HepG2 (cell line): ENCODE data around the gene ABCA3. TPM values are rescaled to one million over a fixed set of nuclear protein-coding genes. Genes with fewer than 3 reads are reported as not detected.
A peak's percentile ranks its signal among the peaks of the same experiment; 100 is the strongest.

Experiments
- FOXA3 ChIP-seq: IDR thresholded peaks from 2 replicates; pipeline ENCODE4 v1.6.1; 2016; ENCODE audit warnings: missing genetic modification reagents, missing compliant biosample characterization
- IRF1 ChIP-seq: sonication (generic); formaldehyde crosslinking; IDR thresholded peaks from 2 replicates; pipeline ENCODE4 v1.4.0; 2020; ENCODE audit warnings: low read depth, mild to moderate bottlenecking, missing genetic modification reagents
- MBNL3 ChIP-seq: fragments of 250-450 bp; sonication (Bioruptor Pico); conservative IDR thresholded peaks from 2 replicates; pipeline ENCODE4 v1.8.0; 2022; ENCODE audit warnings: mild to moderate bottlenecking, inconsistent platforms
- MTA3 ChIP-seq: sonication (generic); formaldehyde crosslinking; IDR thresholded peaks from 2 replicates; pipeline ENCODE4 v1.4.0; 2020; ENCODE audit warnings: missing genetic modification reagents
- NRL ChIP-seq: sonication (generic); formaldehyde crosslinking; IDR thresholded peaks from 2 replicates; pipeline ENCODE4 v1.5.0; 2020; ENCODE audit warnings: missing genetic modification reagents, mild to moderate bottlenecking, moderate library complexity, borderline replicate concordance
- RARG ChIP-seq: sonication (generic); formaldehyde crosslinking; IDR thresholded peaks from 2 replicates; pipeline ENCODE4 v1.4.0; 2020; ENCODE audit warnings: low read depth, mild to moderate bottlenecking, missing genetic modification reagents
- SMAD1 ChIP-seq: sonication (generic); formaldehyde crosslinking; IDR thresholded peaks from 2 replicates; pipeline ENCODE4 v1.4.0; 2020; ENCODE audit warnings: missing genetic modification reagents, low read depth, mild to moderate bottlenecking, borderline replicate concordance
- TEF ChIP-seq: sonication (generic); formaldehyde crosslinking; IDR thresholded peaks from 2 replicates; pipeline ENCODE4 v1.5.0; 2020; ENCODE audit warnings: missing genetic modification reagents
- ZBTB7A ChIP-seq: sonication (generic); formaldehyde crosslinking; IDR thresholded peaks from 2 replicates; pipeline ENCODE4 v1.8.0; 2022; ENCODE audit warnings: mild to moderate bottlenecking, missing genetic modification reagents
- ZFAT ChIP-seq: sonication (generic); formaldehyde crosslinking; conservative IDR thresholded peaks from 2 replicates; pipeline ENCODE4 v1.8.1; 2023; ENCODE audit warnings: missing genetic modification reagents, inconsistent platforms
- ZNF160 ChIP-seq: sonication (generic); formaldehyde crosslinking; IDR thresholded peaks from 2 replicates; pipeline ENCODE4 v1.8.0; 2022; ENCODE audit warnings: mild to moderate bottlenecking, inconsistent platforms, missing genetic modification reagents
- ZNF24 ChIP-seq: fragments of 450-650 bp; IDR thresholded peaks from 2 replicates; pipeline ENCODE4 v1.6.1; 2017; ENCODE audit warnings: antibody characterized with exemption, mild to moderate bottlenecking
- ZNF331 ChIP-seq: sonication (generic); formaldehyde crosslinking; IDR thresholded peaks from 2 replicates; pipeline ENCODE4 v1.4.0; 2020; ENCODE audit warnings: missing genetic modification reagents
- ZNF558 ChIP-seq: sonication (generic); formaldehyde crosslinking; IDR thresholded peaks from 2 replicates; pipeline ENCODE4 v1.9.0; 2022; ENCODE audit warnings: mild to moderate bottlenecking, missing genetic modification reagents, borderline replicate concordance
- ZNF597 ChIP-seq: sonication (generic); formaldehyde crosslinking; IDR thresholded peaks from 2 replicates; pipeline ENCODE4 v1.5.0; 2020; ENCODE audit warnings: missing genetic modification reagents
- ZNF7 ChIP-seq: IDR thresholded peaks from 2 replicates; pipeline ENCODE4 v1.6.1; 2016; ENCODE audit warnings: missing biosample characterization, missing genetic modification reagents
- ZNF709 ChIP-seq: sonication (generic); formaldehyde crosslinking; IDR thresholded peaks from 2 replicates; pipeline ENCODE4 v1.5.0; 2020; ENCODE audit warnings: mild to moderate bottlenecking, missing genetic modification reagents
- ZSCAN9 ChIP-seq: IDR thresholded peaks from 2 replicates; pipeline ENCODE4 v1.6.1; 2016; ENCODE audit warnings: borderline replicate concordance
- polyA plus RNA-seq, 8 experiments: library from polyadenylated mRNA; depleted of rRNA in 3 of 8; stranded (reverse) in 7 of 8; unstranded in 1 of 8; fragments of >200 nt; fragmentation: Illumina TruSeq in 4 of 8; extraction: Trizol in 4 of 8; gene quantifications; 2 replicates each; pipeline versions ENCODE4 v1.2.1 to v1.2.3, GENCODE V29; 2011 to 2016; ENCODE audit warnings: low read depth in 4 of 8, missing spikeins in 1 of 8, mixed read lengths in 1 of 8; ENCODE audit not compliant: insufficient read depth in 1 of 8
- total RNA-seq, 5 experiments: library from RNA; depleted of rRNA; stranded (reverse); fragments of >200 nt; fragmentation: Illumina TruSeq; extraction: Trizol; gene quantifications; 2 replicates each; pipeline ENCODE4 v1.2.3, GENCODE V29; 2016; ENCODE audit warnings: low read depth in 1 of 5
- TF ChIP-seq, protein P1 (sequence below): sonication (generic); formaldehyde crosslinking; IDR thresholded peaks from 2 replicates; pipeline ENCODE4 v1.4.0; 2020; ENCODE audit warnings: missing genetic modification reagents
- TF ChIP-seq, protein P2 (sequence below): sonication (generic); formaldehyde crosslinking; IDR thresholded peaks from 2 replicates; pipeline ENCODE4 v1.9.0; 2021; ENCODE audit warnings: missing genetic modification reagents, borderline replicate concordance
- TF ChIP-seq, protein P3 (sequence below): sonication (generic); formaldehyde crosslinking; conservative IDR thresholded peaks from 2 replicates; pipeline ENCODE4 v1.8.0; 2022; ENCODE audit warnings: mild to moderate bottlenecking, moderate library complexity, missing genetic modification reagents

The ABCA3 gene
- total and polyA plus RNA-seq, 2 of the 13 experiments (the other 11 are each of a cell fraction or from before 2014, with no cell fraction given) = 0.60 to 1.5 TPM

GRCh38 chr16:2267913-2268666 lies 72.4 kb downstream of the ABCA3 start, which contains the start of gene RNPS1 (continued):
- TF ChIP-seq ZNF597 (CRISPR knock-in tag) (no peak), ZFAT (CRISPR knock-in tag) (no peak; the same call in 1 of the 2 replicates), NRL (CRISPR knock-in tag) (peak; percentile 85; the same call in 1 of the 2 replicates), ZNF160 (0 out of 2 replicates have a peak, but pooled peaks have one; percentile 84), ZSCAN9 (CRISPR knock-in tag) (peak; percentile 63), MBNL3 (CRISPR knock-in tag) (no peak), ZNF709 (CRISPR knock-in tag) (peak; percentile 94), FOXA3 (CRISPR knock-in tag) (peak; percentile 30; the same call in 1 of the 2 replicates), ZBTB7A (CRISPR knock-in tag) (peak; percentile 75; the same call in 1 of the 2 replicates), ZNF331 (CRISPR knock-in tag) (peak; percentile 45; the same call in 1 of the 2 replicates), RARG (CRISPR knock-in tag) (peak; percentile 84; the same call in 1 of the 2 replicates), IRF1 (no peak), ZNF24 (no peak), TEF (CRISPR knock-in tag) (0 out of 2 replicates have a peak, but pooled peaks have one; percentile 73), ZNF558 (peak; percentile 72; the same call in 1 of the 2 replicates), ZNF7 (CRISPR knock-in tag) (no peak), SMAD1 (CRISPR knock-in tag) (no peak; the same call in 1 of the 2 replicates), MTA3 (CRISPR knock-in tag) (no peak)
- TF ChIP-seq, protein P1, sequence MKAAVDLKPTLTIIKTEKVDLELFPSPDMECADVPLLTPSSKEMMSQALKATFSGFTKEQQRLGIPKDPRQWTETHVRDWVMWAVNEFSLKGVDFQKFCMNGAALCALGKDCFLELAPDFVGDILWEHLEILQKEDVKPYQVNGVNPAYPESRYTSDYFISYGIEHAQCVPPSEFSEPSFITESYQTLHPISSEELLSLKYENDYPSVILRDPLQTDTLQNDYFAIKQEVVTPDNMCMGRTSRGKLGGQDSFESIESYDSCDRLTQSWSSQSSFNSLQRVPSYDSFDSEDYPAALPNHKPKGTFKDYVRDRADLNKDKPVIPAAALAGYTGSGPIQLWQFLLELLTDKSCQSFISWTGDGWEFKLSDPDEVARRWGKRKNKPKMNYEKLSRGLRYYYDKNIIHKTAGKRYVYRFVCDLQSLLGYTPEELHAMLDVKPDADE (CRISPR knock-in tag) = 0 out of 2 replicates have a peak, but pooled peaks have one; percentile 53
- TF ChIP-seq, protein P2, sequence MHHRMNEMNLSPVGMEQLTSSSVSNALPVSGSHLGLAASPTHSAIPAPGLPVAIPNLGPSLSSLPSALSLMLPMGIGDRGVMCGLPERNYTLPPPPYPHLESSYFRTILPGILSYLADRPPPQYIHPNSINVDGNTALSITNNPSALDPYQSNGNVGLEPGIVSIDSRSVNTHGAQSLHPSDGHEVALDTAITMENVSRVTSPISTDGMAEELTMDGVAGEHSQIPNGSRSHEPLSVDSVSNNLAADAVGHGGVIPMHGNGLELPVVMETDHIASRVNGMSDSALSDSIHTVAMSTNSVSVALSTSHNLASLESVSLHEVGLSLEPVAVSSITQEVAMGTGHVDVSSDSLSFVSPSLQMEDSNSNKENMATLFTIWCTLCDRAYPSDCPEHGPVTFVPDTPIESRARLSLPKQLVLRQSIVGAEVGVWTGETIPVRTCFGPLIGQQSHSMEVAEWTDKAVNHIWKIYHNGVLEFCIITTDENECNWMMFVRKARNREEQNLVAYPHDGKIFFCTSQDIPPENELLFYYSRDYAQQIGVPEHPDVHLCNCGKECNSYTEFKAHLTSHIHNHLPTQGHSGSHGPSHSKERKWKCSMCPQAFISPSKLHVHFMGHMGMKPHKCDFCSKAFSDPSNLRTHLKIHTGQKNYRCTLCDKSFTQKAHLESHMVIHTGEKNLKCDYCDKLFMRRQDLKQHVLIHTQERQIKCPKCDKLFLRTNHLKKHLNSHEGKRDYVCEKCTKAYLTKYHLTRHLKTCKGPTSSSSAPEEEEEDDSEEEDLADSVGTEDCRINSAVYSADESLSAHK (CRISPR knock-in tag) = no peak
- TF ChIP-seq, protein P3, sequence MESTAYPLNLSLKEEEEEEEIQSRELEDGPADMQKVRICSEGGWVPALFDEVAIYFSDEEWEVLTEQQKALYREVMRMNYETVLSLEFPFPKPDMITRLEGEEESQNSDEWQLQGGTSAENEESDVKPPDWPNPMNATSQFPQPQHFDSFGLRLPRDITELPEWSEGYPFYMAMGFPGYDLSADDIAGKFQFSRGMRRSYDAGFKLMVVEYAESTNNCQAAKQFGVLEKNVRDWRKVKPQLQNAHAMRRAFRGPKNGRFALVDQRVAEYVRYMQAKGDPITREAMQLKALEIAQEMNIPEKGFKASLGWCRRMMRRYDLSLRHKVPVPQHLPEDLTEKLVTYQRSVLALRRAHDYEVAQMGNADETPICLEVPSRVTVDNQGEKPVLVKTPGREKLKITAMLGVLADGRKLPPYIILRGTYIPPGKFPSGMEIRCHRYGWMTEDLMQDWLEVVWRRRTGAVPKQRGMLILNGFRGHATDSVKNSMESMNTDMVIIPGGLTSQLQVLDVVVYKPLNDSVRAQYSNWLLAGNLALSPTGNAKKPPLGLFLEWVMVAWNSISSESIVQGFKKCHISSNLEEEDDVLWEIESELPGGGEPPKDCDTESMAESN (CRISPR knock-in tag) = peak; percentile 83; the same call in 1 of the 2 replicates
